Muscle of leg (tissue), 11 donors: Measurements from ENCODE around the gene PPP6R2. TPM values are rescaled to one million over a fixed set of nuclear protein-coding genes. Genes with fewer than 3 reads are reported as not detected.
"Not testable (repeated sequence)": the region's sequence is repeated elsewhere in the genome, so short reads cannot be mapped to it uniquely, and the experiment has no call there.

Experiments used
- DNase-seq: peaks from one replicate; pipeline ENCODE4 v3.0.0; 2013
- H3K27ac ChIP-seq: one replicate; pipeline ENCODE4 v1.5.1; 2013; ENCODE audit warnings: mild to moderate bottlenecking, low read length, control low read depth
- H3K27me3 ChIP-seq: one replicate; pipeline ENCODE4 v1.6.1; 2013; ENCODE audit warnings: low read length; ENCODE audit not compliant: control insufficient read depth, insufficient read depth
- H3K36me3 ChIP-seq: one replicate; pipeline ENCODE4 v1.6.1; 2013; ENCODE audit warnings: low read length; ENCODE audit not compliant: control insufficient read depth, insufficient read depth
- H3K4me1 ChIP-seq: one replicate; pipeline ENCODE4 v1.6.1; 2013; ENCODE audit warnings: low read length; ENCODE audit not compliant: control insufficient read depth, insufficient read depth
- H3K4me3 ChIP-seq: one replicate; pipeline ENCODE4 v1.5.1; 2013; ENCODE audit warnings: low read length, control low read depth
- H3K9me3 ChIP-seq: replicated peaks from 2 replicates; pipeline ENCODE4 v1.6.1; 2013; ENCODE audit warnings: low read depth, low read length; ENCODE audit not compliant: control insufficient read depth
- WGBS: methylation state at CpG from one replicate; pipeline ENCODE4 v1.1.5; 2013; ENCODE audit warnings: missing lambda C conversion rate; ENCODE audit not compliant: insufficient coverage; 5-methylcytosine and 5-hydroxymethylcytosine counted together
- polyA plus RNA-seq, 8 donors: library from polyadenylated mRNA; unstranded; fragments of 120-200 nt; gene quantifications; one replicate each; pipeline versions ENCODE4 v1.2.1 to v1.2.3, GENCODE V29; 2013; ENCODE audit warnings: inconsistent platforms in 1 of 8, low replicate concordance in 1 of 8; ENCODE audit not compliant: insufficient read length in 8 of 8, insufficient read depth in 1 of 8
- total RNA-seq: library from RNA; stranded (reverse); fragments of 120-200 nt; gene quantifications from one replicate; pipeline ENCODE4 v1.2.4, GENCODE V29; 2013

PPP6R2 gene
- total and polyA plus RNA-seq, 9 donors = 29.8 to 41.5 (median 36.4) TPM

- Histone ChIP-seq H3K27me3 (no peaks in the 10 kb centered on the region), H3K36me3 (peaks cover 13% of the 10 kb centered on the region), H3K4me3 (no peak overlapping the region), H3K9me3 (no peaks in the 10 kb centered on the region), H3K27ac (no peak overlapping the region), H3K4me1 (no peaks in the 10 kb centered on the region)
- 94% methylated on average over 2 of the region's 8 CpGs for WGBS
- no peak for DNase-seq
Observed at GRCh38 chr22:50363166-50363802, 20.2 kb downstream of the PPP6R2 start.

- H3K27me3 ChIP-seq, H3K9me3 ChIP-seq, H3K4me3 ChIP-seq, DNase-seq, H3K27ac ChIP-seq, H3K4me1 ChIP-seq: not testable (repeated sequence)
- peaks cover 13% of the 10 kb centered on the region for H3K36me3 ChIP-seq
- WGBS = 91% methylated on average over 9 of the region's 11 CpGs
Observed at GRCh38 chr22:50363803-50364194, 20.7 kb downstream of the PPP6R2 start.

DNA sequence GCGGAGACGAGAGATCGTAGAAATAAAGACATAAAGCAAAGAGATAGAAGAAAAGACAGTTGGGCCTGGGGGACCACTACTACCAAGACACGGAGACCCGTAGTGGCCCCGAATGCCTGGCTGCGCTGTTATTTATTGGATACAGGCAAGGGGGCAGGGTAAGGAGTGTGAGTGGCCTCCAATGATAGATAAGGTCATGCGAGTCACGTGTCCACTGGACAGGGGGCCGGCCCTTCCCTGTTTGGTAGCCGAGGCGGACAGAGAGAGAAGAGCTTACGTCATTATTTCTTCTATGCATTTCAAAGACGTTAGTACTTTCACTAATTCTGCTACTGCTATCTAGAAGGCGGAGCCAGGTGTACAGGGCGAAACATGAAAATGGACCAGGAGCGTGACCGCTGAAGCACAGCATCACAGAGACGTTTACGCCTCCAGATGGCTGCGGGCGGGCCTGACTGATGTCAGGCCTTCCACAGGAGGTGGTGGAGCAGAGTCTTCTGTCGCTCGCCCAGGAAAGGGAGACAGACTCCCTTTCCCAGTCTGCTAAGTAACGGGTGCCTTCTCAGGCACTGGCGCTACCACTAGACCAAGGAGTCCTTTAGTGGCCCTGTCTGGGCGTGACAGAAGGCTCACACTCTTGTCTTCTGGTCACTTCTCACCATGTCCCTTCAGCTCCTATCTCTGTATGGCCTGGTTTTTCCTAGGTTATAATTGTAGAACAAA is 24.8 kb downstream of the PPP6R2 start:
- Histone ChIP-seq H3K36me3 (peaks cover 13% of the 10 kb centered on the region), H3K4me1 (no peaks in the 10 kb centered on the region), H3K27ac (no peak overlapping the region), H3K9me3 (no peaks in the 10 kb centered on the region), H3K27me3 (no peaks in the 10 kb centered on the region), H3K4me3 (no peak overlapping the region)
- DNase-seq = no peak
- 87% methylated on average over 22 of the region's 27 CpGs for WGBS

DNA sequence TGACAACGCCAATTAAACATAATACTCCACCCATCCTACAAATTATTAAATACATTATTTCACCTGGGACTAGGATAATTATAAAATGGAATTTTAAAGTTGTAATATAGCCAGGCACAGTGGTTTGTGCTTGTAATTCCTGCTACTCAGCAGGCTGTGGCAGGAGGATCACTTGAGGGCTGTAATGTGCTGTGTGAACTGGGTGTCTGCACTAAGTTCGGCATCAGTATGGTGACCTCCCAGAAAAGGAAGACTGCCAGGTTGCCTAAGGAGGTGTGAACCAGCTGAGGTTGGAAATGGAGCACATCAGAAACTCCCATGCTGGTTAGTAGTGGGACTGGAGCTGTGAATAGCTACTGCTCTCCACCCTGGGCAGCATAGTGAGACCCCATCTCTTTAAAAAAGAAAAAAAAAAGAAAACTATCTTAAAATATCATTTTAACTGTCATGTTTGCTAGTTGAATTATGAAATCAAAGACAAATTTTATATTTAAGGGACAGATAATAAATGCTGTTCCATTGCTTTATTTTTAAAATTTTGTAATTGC is 28.0 kb downstream of the PPP6R2 start:
- Histone ChIP-seq H3K27ac (no peak overlapping the region), H3K36me3 (peaks cover 29% of the 10 kb centered on the region), H3K9me3 (no peaks in the 10 kb centered on the region), H3K4me3 (no peak overlapping the region), H3K4me1 (no peaks in the 10 kb centered on the region), H3K27me3 (no peaks in the 10 kb centered on the region)
- DNase-seq = no peak
- 100% methylated on average over 1 of the region's 2 CpGs for WGBS

DNA sequence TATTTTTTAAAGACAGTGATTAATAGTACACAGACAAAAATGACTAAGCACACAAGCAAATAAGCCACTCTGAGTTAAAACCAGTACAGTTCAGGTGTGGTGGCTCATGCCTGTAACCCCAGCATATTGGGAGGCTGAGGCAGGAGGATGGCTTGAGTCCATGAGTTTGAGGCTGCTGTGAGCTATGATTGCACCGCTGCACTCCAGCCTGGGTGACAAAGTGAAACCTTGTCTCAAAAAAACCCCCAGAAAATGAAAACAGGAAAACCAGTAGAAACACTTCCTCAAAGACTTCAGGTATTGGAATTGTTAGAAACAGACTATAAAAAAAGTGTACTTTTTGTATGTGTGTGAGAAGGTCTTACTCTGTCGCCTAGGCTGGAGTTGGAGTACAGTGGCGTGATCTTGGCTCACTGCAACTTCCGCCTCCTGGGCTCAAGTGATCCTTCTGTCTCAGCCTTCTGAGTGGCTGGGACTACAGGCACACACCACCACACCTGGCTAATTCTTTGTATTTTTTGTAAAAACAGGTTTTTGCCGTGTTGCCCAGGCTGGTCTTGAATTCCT is 33.0 kb downstream of the PPP6R2 start:
- H3K36me3 ChIP-seq = peaks cover 40% of the 10 kb centered on the region

GRCh38 chr22:50381021-50381555 is 38.0 kb downstream of the PPP6R2 start:
- not testable (repeated sequence) for H3K27ac ChIP-seq, H3K9me3 ChIP-seq, H3K4me3 ChIP-seq, H3K4me1 ChIP-seq, DNase-seq, H3K27me3 ChIP-seq
- WGBS = 95% methylated on average over 10 of the region's 15 CpGs
- H3K36me3 ChIP-seq = peaks cover 27% of the 10 kb centered on the region

More for the DNA sequence above, 33.0 kb downstream of the PPP6R2 start:
- H3K9me3 ChIP-seq = no peaks in the 10 kb centered on the region
- no peak for DNase-seq
- H3K4me3 ChIP-seq = no peak overlapping the region
- no peaks in the 10 kb centered on the region for H3K4me1 ChIP-seq
- no peak overlapping the region for H3K27ac ChIP-seq
- H3K27me3 ChIP-seq = no peaks in the 10 kb centered on the region
- WGBS = 100% methylated on average over 3 of the region's 5 CpGs

DNA sequence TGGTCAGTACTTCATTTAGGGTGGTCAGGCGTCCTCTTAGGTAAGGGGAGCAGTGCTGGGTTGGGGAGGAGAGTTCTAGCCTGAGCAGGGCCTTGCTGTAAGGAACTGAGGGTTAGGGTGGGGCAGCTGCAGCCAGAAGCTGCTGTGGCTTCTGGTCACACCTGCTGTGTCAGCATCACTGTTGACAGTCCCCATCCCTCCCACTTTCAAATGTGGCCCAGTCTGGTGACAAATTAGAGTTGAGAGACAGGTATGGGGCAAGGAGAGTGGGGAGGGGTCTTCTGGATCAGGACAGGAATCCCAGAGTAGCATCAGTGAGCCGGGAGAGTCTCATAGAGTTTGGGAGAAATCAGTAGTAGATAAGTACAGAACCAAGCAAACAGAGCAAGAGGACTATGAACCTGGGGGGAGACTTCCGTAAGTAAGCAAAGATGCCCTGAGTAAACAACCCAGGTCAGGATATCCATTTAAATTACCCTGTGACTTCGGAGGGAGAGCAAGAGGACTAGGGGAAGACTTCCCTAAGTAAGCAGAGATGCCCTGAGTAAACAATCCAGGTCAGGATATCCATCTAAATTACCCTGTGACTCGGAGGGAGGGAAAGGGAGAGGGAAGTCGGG is 53.7 kb downstream of the PPP6R2 start:
- H3K36me3 ChIP-seq = peaks cover 48% of the 10 kb centered on the region

DNA sequence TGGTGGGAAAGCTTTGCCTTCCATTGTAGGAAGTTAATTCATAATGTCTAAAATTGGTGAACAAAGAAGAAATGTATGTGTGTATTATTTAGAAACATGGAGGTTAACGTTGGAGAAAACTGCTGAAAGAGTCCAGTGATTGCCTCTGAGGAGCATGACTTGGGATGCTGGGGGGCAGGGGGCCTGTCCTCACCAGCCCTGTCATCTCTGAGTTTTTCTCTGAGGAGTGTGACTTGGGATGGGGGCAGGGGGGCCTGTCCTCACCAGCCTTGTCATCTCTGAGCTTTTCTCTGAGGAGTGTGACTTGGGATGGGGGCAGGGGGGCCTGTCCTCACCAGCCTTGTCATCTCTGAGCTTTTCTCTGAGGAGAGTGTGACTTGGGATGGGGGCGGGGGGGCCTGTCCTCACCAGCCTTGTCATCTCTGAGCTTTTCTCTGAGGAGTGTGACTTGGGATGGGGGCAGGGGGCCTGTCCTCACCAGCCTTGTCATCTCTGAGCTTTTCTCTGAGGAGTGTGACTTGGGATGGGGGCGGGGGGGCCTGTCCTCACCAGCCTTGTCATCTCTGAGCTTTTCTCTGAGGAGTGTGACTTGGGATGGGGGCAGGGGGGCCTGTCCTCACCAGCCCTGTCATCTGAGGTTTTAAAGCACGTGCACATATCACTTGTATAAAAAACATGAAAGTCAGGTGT is 54.4 kb downstream of the PPP6R2 start:
- not testable (repeated sequence) for H3K4me1 ChIP-seq
- WGBS = 58% methylated on average over 2 of the region's 4 CpGs

More for the DNA sequence above, 53.7 kb downstream of the PPP6R2 start:
- DNase-seq = no peak
- Histone ChIP-seq H3K9me3 (no peaks in the 10 kb centered on the region), H3K27me3 (no peaks in the 10 kb centered on the region), H3K4me3 (no peak overlapping the region), H3K27ac (no peak overlapping the region), H3K4me1 (peaks cover 4% of the 10 kb centered on the region)
- 47% methylated on average over 3 of the region's 6 CpGs for WGBS

DNA sequence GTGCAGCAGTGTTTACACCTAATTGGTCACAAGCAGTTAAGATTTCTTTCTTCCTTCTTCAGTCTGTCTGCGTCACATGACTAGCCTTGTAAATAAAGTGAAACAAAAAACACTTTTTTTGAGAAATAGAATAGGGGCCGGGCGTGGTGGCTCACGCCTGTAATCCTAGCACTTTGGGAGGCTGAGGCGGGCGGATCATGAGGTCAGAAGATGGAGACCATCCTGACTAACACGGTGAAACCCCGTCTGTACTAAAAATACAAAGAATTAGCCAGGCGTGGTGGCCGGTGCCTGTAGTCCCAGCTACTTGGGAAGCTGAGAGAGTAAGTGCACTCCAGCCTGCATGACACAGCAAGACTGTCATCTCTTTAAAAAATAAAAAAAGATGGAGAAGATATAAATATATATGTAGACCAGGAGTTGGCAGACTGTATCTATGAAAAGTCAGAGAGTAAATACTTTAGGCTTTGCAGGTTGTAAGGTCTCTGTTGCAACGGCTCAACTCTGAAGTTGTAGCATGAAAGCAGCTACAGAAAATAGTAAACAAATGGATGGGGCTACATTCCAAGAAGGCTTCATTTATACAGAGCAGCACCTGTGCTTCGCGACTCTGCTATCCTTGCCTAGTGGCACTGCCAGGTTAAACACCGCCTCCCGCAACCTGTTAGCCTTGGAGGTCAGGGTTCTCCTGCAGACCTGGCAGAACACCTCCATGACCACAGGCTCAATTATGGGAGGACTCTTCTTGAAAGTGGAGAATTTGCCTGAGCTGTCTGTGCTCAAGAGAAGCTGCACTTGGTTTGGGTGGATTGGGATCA is 55.9 kb downstream of the PPP6R2 start:
- Histone ChIP-seq H3K36me3 (peaks cover 42% of the 10 kb centered on the region), H3K4me1 (peaks cover 13% of the 10 kb centered on the region), H3K27ac (peak overlapping the region; percentile 59), H3K4me3 (no peak overlapping the region), H3K9me3 (no peaks in the 10 kb centered on the region), H3K27me3 (no peaks in the 10 kb centered on the region)
- DNase-seq = peak; percentile 18
- WGBS = 74% methylated on average over 10 of the region's 15 CpGs

More for the DNA sequence above, 54.4 kb downstream of the PPP6R2 start:
- H3K4me3 ChIP-seq, H3K27ac ChIP-seq, H3K27me3 ChIP-seq, H3K9me3 ChIP-seq: not testable (repeated sequence)
- peak; percentile 15 for DNase-seq
- H3K36me3 ChIP-seq = peaks cover 48% of the 10 kb centered on the region
